ENCODE data around the gene ST3GAL2. TPM values are rescaled to one million over a fixed set of nuclear protein-coding genes. Genes with fewer than 3 reads are reported as not detected.
"Not testable (repeated sequence)": the region's sequence is repeated elsewhere in the genome, so short reads cannot be mapped to it uniquely, and the experiment has no call there.

Gene ST3GAL2
- total RNA-seq, 1 experiment from 2014 or later, result 49.4 TPM

- TF ChIP-seq ZNF532 (CRISPR knock-in tag; IDR thresholded peaks at IDR 0.05; ENCODE audit: borderline replicate concordance), result no peak
- no peak for TF ChIP-seq RELA (CRISPR knock-in tag; IDR thresholded peaks at IDR 0.05; ENCODE audit: borderline replicate concordance)
- TF ChIP-seq GTF2I (CRISPR knock-in tag; conservative IDR thresholded peaks at IDR 0.05), result no peak
- TF ChIP-seq OVOL2 (CRISPR knock-in tag; IDR thresholded peaks at IDR 0.05; ENCODE audit: borderline replicate concordance), result no peak
These were observed 48.1 kb downstream of the ST3GAL2 start (continued) for GRCh38 chr16:70390774-70391173.

GRCh38 chr16:70388006-70388680, 50.8 kb downstream of the ST3GAL2 start:
- ATAC-seq, result no peak
- H3K27ac Mint-ChIP-seq, result no peak overlapping the region
- peaks cover 24% of the 10 kb centered on the region for H3K36me3 Mint-ChIP-seq
- H3K4me1 Mint-ChIP-seq, result no peaks in the 10 kb centered on the region
- no peak overlapping the region for H3K4me3 Mint-ChIP-seq
- DNase-seq (ENCODE audit: low spot score), result no peak
- no peaks in the 10 kb centered on the region for H3K27me3 Mint-ChIP-seq (ENCODE audit: low read depth)
- ChIA-PET POLR2A (no interaction called here), CTCF (no interaction called here)
- no peaks in the 10 kb centered on the region for H3K9me3 Mint-ChIP-seq
- no peak for TF ChIP-seq ATF6 (CRISPR knock-in tag; IDR thresholded peaks at IDR 0.05)

GRCh38 chr16:70386289-70386986, 52.5 kb downstream of the ST3GAL2 start:
- POLR2A ChIA-PET; H3K27me3 Mint-ChIP-seq (ENCODE audit: low read depth); H3K27ac Mint-ChIP-seq; H3K9me3 Mint-ChIP-seq; ATAC-seq; DNase-seq (ENCODE audit: low spot score); H3K4me1 Mint-ChIP-seq; H3K4me3 Mint-ChIP-seq: not testable (repeated sequence)
- peaks cover 28% of the 10 kb centered on the region for H3K36me3 Mint-ChIP-seq
- CTCF ChIA-PET, result interaction anchor here (0.7 to 1.2 kb wide), 2 partner anchors 34 to 85 kb away, joined by 3 read pairs; no protein-coding TSS in a partner anchor

- no peak overlapping the region for H3K4me3 Mint-ChIP-seq
- no peaks in the 10 kb centered on the region for H3K27me3 Mint-ChIP-seq (ENCODE audit: low read depth)
- peaks cover 25% of the 10 kb centered on the region for H3K36me3 Mint-ChIP-seq
- POLR2A ChIA-PET, result no interaction called here
- H3K4me1 Mint-ChIP-seq, result peaks cover 16% of the 10 kb centered on the region
- H3K9me3 Mint-ChIP-seq, result no peaks in the 10 kb centered on the region
- ATAC-seq, result no peak
- DNase-seq (ENCODE audit: low spot score), result no peak
- no peak overlapping the region; the same call in 1 of the 2 replicates for H3K27ac Mint-ChIP-seq
- CTCF ChIA-PET, result no interaction called here
- no peak for TF ChIP-seq GABPB1 (CRISPR knock-in tag; IDR thresholded peaks at IDR 0.05)
- no peak for TF ChIP-seq PRDM15 (CRISPR knock-in tag; IDR thresholded peaks at IDR 0.05)
- no peak for TF ChIP-seq ZNF121 (CRISPR knock-in tag; IDR thresholded peaks at IDR 0.05)
- no peak for TF ChIP-seq NFE2L1 (CRISPR knock-in tag; IDR thresholded peaks at IDR 0.05)
- no peak for TF ChIP-seq ATF1 (CRISPR knock-in tag; IDR thresholded peaks at IDR 0.05)
- no peak for TF ChIP-seq OVOL2 (CRISPR knock-in tag; IDR thresholded peaks at IDR 0.05; ENCODE audit: borderline replicate concordance)
- TF ChIP-seq JUN (CRISPR knock-in tag; IDR thresholded peaks at IDR 0.05), result no peak
- TF ChIP-seq ZNF263 (CRISPR knock-in tag; IDR thresholded peaks at IDR 0.05; ENCODE audit: low read depth), result no peak
- TF ChIP-seq TP53 (CRISPR knock-in tag; IDR thresholded peaks at IDR 0.05), result no peak
- no peak for TF ChIP-seq CTCF (IDR thresholded peaks at IDR 0.05)
- no peak for TF ChIP-seq ESRRA (CRISPR knock-in tag; IDR thresholded peaks at IDR 0.05; ENCODE audit: borderline replicate concordance)
These were observed 55.4 kb downstream of the ST3GAL2 start for GRCh38 chr16:70383421-70383960.

Data from WTC11 (cell line).